ENCODE results near the gene TEX22. TPM values are rescaled to one million over a fixed set of nuclear protein-coding genes. Genes with fewer than 3 reads are reported as not detected.

TEX22 gene
- total RNA-seq, 1 experiment from 2014 or later: 0.87 TPM

GRCh38 chr14:105410642-105411016, 12.3 kb downstream of the TEX22 start (continued):
- TF ChIP-seq ATF2 (CRISPR knock-in tag; IDR thresholded peaks at IDR 0.05; ENCODE audit: borderline replicate concordance, low read depth) (no peak), ATF1 (CRISPR knock-in tag; IDR thresholded peaks at IDR 0.05) (no peak), ZNF138 (CRISPR knock-in tag; conservative IDR thresholded peaks at IDR 0.05) (no peak), E2F1 (CRISPR knock-in tag; IDR thresholded peaks at IDR 0.05) (no peak), IRF2 (CRISPR knock-in tag; IDR thresholded peaks at IDR 0.05; ENCODE audit: borderline replicate concordance, low read depth) (no peak), CREB1 (CRISPR knock-in tag; IDR thresholded peaks at IDR 0.05) (no peak)

GRCh38 chr14:105411017-105411941, 12.9 kb downstream of the TEX22 start:
- H3K36me3 Mint-ChIP-seq: peaks cover 5% of the 10 kb centered on the region; the same call in 1 of the 2 replicates
- H3K4me1 Mint-ChIP-seq: peaks cover 13% of the 10 kb centered on the region
- no peak overlapping the region for H3K27ac Mint-ChIP-seq
- peak overlapping the region; percentile 60 for H3K4me3 Mint-ChIP-seq
- DNase-seq (ENCODE audit: low spot score): peak; percentile 14
- POLR2A ChIA-PET: interaction anchor here (0.9 to 1.0 kb wide), 2 partner anchors 8 to 220 kb away, joined by 3 read pairs; partner anchors contain the start of gene MTA1
- ATAC-seq: peak; percentile 35
- CTCF ChIA-PET: interaction anchor here (0.6 to 1.9 kb wide), 7 partner anchors 10 to 393 kb away, joined by 3 to 15 read pairs (median 4); no protein-coding TSS in a partner anchor
- peaks cover 3% of the 10 kb centered on the region; the same call in 1 of the 2 replicates for H3K9me3 Mint-ChIP-seq
- H3K27me3 Mint-ChIP-seq (ENCODE audit: low read depth): peaks cover 85% of the 10 kb centered on the region
- TF ChIP-seq ZNF281 (CRISPR knock-in tag; IDR thresholded peaks at IDR 0.05) (no peak), FOXP1 (CRISPR knock-in tag; IDR thresholded peaks at IDR 0.05; ENCODE audit: borderline replicate concordance) (peak; percentile 19; the same call in 1 of the 2 replicates), NFATC4 (CRISPR knock-in tag; IDR thresholded peaks at IDR 0.05) (no peak), IRF1 (CRISPR knock-in tag; IDR thresholded peaks at IDR 0.05) (0 out of 2 replicates have a peak, but pooled peaks have one; percentile 32), ZNF423 (CRISPR knock-in tag; IDR thresholded peaks at IDR 0.05) (peak; percentile 8; the same call in 1 of the 2 replicates), TEAD4 (CRISPR knock-in tag; IDR thresholded peaks at IDR 0.05) (no peak), E2F5 (CRISPR knock-in tag; IDR thresholded peaks at IDR 0.05) (peak; percentile 36; the same call in 1 of the 2 replicates), E2F1 (CRISPR knock-in tag; IDR thresholded peaks at IDR 0.05) (no peak; the same call in 1 of the 2 replicates), ZNF416 (CRISPR knock-in tag; IDR thresholded peaks at IDR 0.05) (no peak), OVOL2 (CRISPR knock-in tag; IDR thresholded peaks at IDR 0.05; ENCODE audit: borderline replicate concordance) (no peak), ATF1 (CRISPR knock-in tag; IDR thresholded peaks at IDR 0.05) (no peak), FOXP4 (CRISPR knock-in tag; IDR thresholded peaks at IDR 0.05) (no peak), JAZF1 (CRISPR knock-in tag; IDR thresholded peaks at IDR 0.05) (no peak), ATF6 (CRISPR knock-in tag; IDR thresholded peaks at IDR 0.05) (no peak), E2F4 (CRISPR knock-in tag; IDR thresholded peaks at IDR 0.05; ENCODE audit: borderline replicate concordance, low read depth) (no peak)

Measured in WTC11 (cell line).